Inferior parietal cortex (tissue), 1 donor: ENCODE measurements around the gene CAPN15.
A peak's percentile ranks its signal among the peaks of the same experiment; 100 is the strongest.
"Not testable (repeated sequence)": the region's sequence is repeated elsewhere in the genome, so short reads cannot be mapped to it uniquely, and the experiment has no call there.

Source experiments
- DNase-seq: peaks from one replicate; pipeline ENCODE4 v3.0.0-alpha.2; 2016; ENCODE audit errors: extremely low spot score

Gene CAPN15

GRCh38 chr16:506246-506546, 21.3 kb upstream of the CAPN15 start:
- DNase-seq: no peak

- DNase-seq: not testable (repeated sequence)
Measured at GRCh38 chr16:507527-507926, 20.0 kb upstream of the CAPN15 start.

GRCh38 chr16:507996-508395, 19.5 kb upstream of the CAPN15 start:
- DNase-seq: peak; percentile 26

GRCh38 chr16:508884-509736, 18.4 kb upstream of the CAPN15 start:
- DNase-seq: no peak

GRCh38 chr16:510066-510825, 17.3 kb upstream of the CAPN15 start:
- no peak for DNase-seq

GRCh38 chr16:512802-513201, 14.7 kb upstream of the CAPN15 start:
- DNase-seq: no peak

GRCh38 chr16:513950-514349, 13.6 kb upstream of the CAPN15 start:
- DNase-seq: no peak

- no peak for DNase-seq
Measured at GRCh38 chr16:515175-515938, 12.2 kb upstream of the CAPN15 start.

GRCh38 chr16:515939-516226, 11.6 kb upstream of the CAPN15 start:
- no peak for DNase-seq

- no peak for DNase-seq
Measured at GRCh38 chr16:516301-516700, 11.2 kb upstream of the CAPN15 start.

GRCh38 chr16:518858-519257, 8.7 kb upstream of the CAPN15 start:
- no peak for DNase-seq

GRCh38 chr16:519425-519824, 8.1 kb upstream of the CAPN15 start:
- no peak for DNase-seq

GRCh38 chr16:519841-520687, 7.4 kb upstream of the CAPN15 start:
- no peak for DNase-seq

GRCh38 chr16:520847-521246, 6.7 kb upstream of the CAPN15 start:
- no peak for DNase-seq

GRCh38 chr16:521381-522210, 5.9 kb upstream of the CAPN15 start:
- DNase-seq: no peak

- no peak for DNase-seq
Measured at GRCh38 chr16:522320-523096, 5.0 kb upstream of the CAPN15 start.

- DNase-seq: no peak
Measured at GRCh38 chr16:523097-523741, 4.3 kb upstream of the CAPN15 start.

- no peak for DNase-seq
Measured at GRCh38 chr16:524274-525040, 3.1 kb upstream of the CAPN15 start.

- DNase-seq: no peak
Measured at GRCh38 chr16:525123-525519, 2.4 kb upstream of the CAPN15 start.
